CD4-positive, alpha-beta T cell treated with Interleukin-2 at 100 ng/mL for 4 hours (primary cell): ENCODE measurements around the gene AMBRA1.

ENCODE experiments used
- DNase-seq: peaks from one replicate; pipeline ENCODE4 v3.0.0-alpha.2; 2020; ENCODE audit warnings: low spot score

Gene AMBRA1

GRCh38 chr11:46593550-46594373 lies at the start of gene AMBRA1:
Gene AMBRA1, minus strand, starts transcription at chr11:46594023. Its CDS starts 45,643 bp downstream, at chr11:46548380.
- peak; percentile 87 for DNase-seq

- DNase-seq: no peak
Measured at GRCh38 chr11:46643531-46643930, 49.7 kb upstream of the AMBRA1 start.

GRCh38 chr11:46642627-46643335 lies 49.0 kb upstream of the AMBRA1 start:
- DNase-seq: no peak

- DNase-seq: no peak
Measured at GRCh38 chr11:46641639-46642038, 47.8 kb upstream of the AMBRA1 start.

GRCh38 chr11:46640036-46640788 lies 46.4 kb upstream of the AMBRA1 start:
- DNase-seq: no peak

GRCh38 chr11:46639197-46639839 lies 45.5 kb upstream of the AMBRA1 start:
- no peak for DNase-seq

- DNase-seq: no peak
Measured at GRCh38 chr11:46637546-46637945, 43.7 kb upstream of the AMBRA1 start.

- no peak for DNase-seq
Measured at GRCh38 chr11:46635557-46636139, 41.8 kb upstream of the AMBRA1 start.

- DNase-seq: no peak
Measured at GRCh38 chr11:46633291-46634217, 39.7 kb upstream of the AMBRA1 start.

- peak; percentile 1 for DNase-seq
Measured at GRCh38 chr11:46632502-46632901, 38.7 kb upstream of the AMBRA1 start.

- DNase-seq: no peak
Measured at GRCh38 chr11:46631676-46632075, 37.9 kb upstream of the AMBRA1 start.

GRCh38 chr11:46630237-46630636 lies 36.4 kb upstream of the AMBRA1 start:
- no peak for DNase-seq

GRCh38 chr11:46628961-46629360 lies 35.1 kb upstream of the AMBRA1 start:
- no peak for DNase-seq

GRCh38 chr11:46625406-46625805 lies 31.6 kb upstream of the AMBRA1 start:
- no peak for DNase-seq

GRCh38 chr11:46618837-46619236 lies 25.0 kb upstream of the AMBRA1 start:
- DNase-seq: no peak

- no peak for DNase-seq
Measured at GRCh38 chr11:46617972-46618314, 24.1 kb upstream of the AMBRA1 start.

- peak; percentile 91 for DNase-seq
Measured at GRCh38 chr11:46617134-46617971, 23.5 kb upstream of the AMBRA1 start, which contains the start of the genes ATG13 and HARBI1. Gene ATG13, plus strand, starts transcription at chr11:46617553. Its CDS starts 26,739 bp downstream, at chr11:46644292. Gene HARBI1, minus strand, starts transcription at chr11:46617227. Its CDS starts 990 bp downstream, at chr11:46616237.

- DNase-seq: peak; percentile 16
Measured at GRCh38 chr11:46616551-46617133, 22.8 kb upstream of the AMBRA1 start.

- DNase-seq: no peak
Measured at GRCh38 chr11:46615756-46616155, 21.9 kb upstream of the AMBRA1 start.
